Peyer's patch (tissue), 4 donors: ENCODE measurements around the gene IFNA10.

ENCODE experiments used
- POLR2A ChIP-seq, 2 donors: fragments of 450-650 bp; IDR thresholded peaks; one replicate each; pipeline ENCODE4 v1.5.1; 2017; ENCODE audit warnings: antibody characterized with exemption in 2 of 2, mild to moderate bottlenecking in 2 of 2, moderate library complexity in 2 of 2
- TF ChIP-seq, protein P1 (sequence below), 6 experiments: fragments of 450-650 bp in 4 of 6; fragments of 200-600 bp in 2 of 6; sonication (generic) in 1 of 6; IDR thresholded peaks; one replicate each; pipeline ENCODE4 v1.5.1; 2017 to 2019; ENCODE audit warnings: antibody characterized with exemption in 6 of 6, mild to moderate bottlenecking in 3 of 6, moderate library complexity in 1 of 6

DNA sequence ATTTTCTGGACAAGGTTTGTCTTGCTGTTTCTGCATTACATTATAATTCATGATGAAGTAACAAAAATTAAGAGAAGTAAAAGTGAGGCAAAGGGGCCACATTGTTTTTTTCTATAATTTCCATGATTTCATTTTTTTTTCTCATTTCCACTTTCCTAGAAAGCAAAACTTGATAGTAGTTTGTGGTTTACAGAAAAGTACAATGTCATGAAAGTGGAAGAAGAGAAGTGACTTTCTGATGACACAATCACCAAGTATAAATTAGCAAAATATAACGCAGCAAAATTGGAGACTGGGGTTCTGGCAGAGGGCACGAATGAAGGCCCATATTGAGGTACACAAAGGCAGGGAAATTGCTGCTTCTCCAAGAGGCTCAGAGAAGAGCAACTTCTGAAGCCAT, 37.9 kb upstream of the IFNA10 start:
- TF ChIP-seq, protein P1, sequence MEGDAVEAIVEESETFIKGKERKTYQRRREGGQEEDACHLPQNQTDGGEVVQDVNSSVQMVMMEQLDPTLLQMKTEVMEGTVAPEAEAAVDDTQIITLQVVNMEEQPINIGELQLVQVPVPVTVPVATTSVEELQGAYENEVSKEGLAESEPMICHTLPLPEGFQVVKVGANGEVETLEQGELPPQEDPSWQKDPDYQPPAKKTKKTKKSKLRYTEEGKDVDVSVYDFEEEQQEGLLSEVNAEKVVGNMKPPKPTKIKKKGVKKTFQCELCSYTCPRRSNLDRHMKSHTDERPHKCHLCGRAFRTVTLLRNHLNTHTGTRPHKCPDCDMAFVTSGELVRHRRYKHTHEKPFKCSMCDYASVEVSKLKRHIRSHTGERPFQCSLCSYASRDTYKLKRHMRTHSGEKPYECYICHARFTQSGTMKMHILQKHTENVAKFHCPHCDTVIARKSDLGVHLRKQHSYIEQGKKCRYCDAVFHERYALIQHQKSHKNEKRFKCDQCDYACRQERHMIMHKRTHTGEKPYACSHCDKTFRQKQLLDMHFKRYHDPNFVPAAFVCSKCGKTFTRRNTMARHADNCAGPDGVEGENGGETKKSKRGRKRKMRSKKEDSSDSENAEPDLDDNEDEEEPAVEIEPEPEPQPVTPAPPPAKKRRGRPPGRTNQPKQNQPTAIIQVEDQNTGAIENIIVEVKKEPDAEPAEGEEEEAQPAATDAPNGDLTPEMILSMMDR (IDR thresholded peaks at IDR 0.05) = no peak
- no peak for TF ChIP-seq POLR2A (IDR thresholded peaks at IDR 0.05)
